Mesenchymal stem cell (in vitro differentiated cells and primary cell): ENCODE measurements around the gene PIR.
A peak's percentile ranks its signal among the peaks of the same experiment; 100 is the strongest.

ENCODE experiments used
- DNase-seq: peaks from one replicate; pipeline ENCODE4 v3.0.0-alpha.2; 2013
- H2AFZ ChIP-seq: one replicate; pipeline ENCODE4 v1.6.1; 2013; ENCODE audit warnings: low read depth, mild to moderate bottlenecking, control low read depth, inconsistent platforms, low read length, moderate library complexity
- H2AK5ac ChIP-seq: 2 replicates; pipeline ENCODE4 v1.6.1; 2013; ENCODE audit warnings: low read length, moderate library complexity, mild to moderate bottlenecking, inconsistent platforms; ENCODE audit not compliant: severe bottlenecking
- H2BK120ac ChIP-seq: one replicate; pipeline ENCODE4 v1.6.1; 2013; ENCODE audit warnings: low read depth, mild to moderate bottlenecking, inconsistent platforms, low read length, moderate library complexity
- H2BK12ac ChIP-seq, 2 experiments: one replicate each; pipeline ENCODE4 v1.6.1; 2013; ENCODE audit warnings: inconsistent platforms in 2 of 2, low read length in 2 of 2, mild to moderate bottlenecking in 2 of 2, moderate library complexity in 2 of 2, control low read depth in 1 of 2
- H2BK15ac ChIP-seq: one replicate; pipeline ENCODE4 v1.6.1; 2013; ENCODE audit warnings: mild to moderate bottlenecking, low read depth, inconsistent platforms; ENCODE audit not compliant: poor library complexity, severe bottlenecking
- H2BK5ac ChIP-seq: 2 replicates; pipeline ENCODE4 v1.6.1; 2013; ENCODE audit warnings: low read depth, mild to moderate bottlenecking, low read length, control low read depth, inconsistent platforms; ENCODE audit not compliant: poor library complexity, severe bottlenecking
- H3K14ac ChIP-seq, 2 experiments: one replicate each; pipeline ENCODE4 v1.6.1; 2013; ENCODE audit warnings: inconsistent platforms in 2 of 2, low read length in 2 of 2, control low read depth in 1 of 2, mild to moderate bottlenecking in 1 of 2, moderate library complexity in 1 of 2
- H3K18ac ChIP-seq, 2 experiments: one replicate each; pipeline ENCODE4 v1.6.1; 2013; ENCODE audit warnings: inconsistent platforms in 2 of 2, low read length in 2 of 2, control low read depth in 1 of 2, low read depth in 1 of 2, mild to moderate bottlenecking in 1 of 2
- H3K23ac ChIP-seq, 2 experiments: one replicate each; pipeline ENCODE4 v1.6.1; 2013; ENCODE audit warnings: inconsistent platforms in 2 of 2, low read length in 2 of 2, mild to moderate bottlenecking in 2 of 2, moderate library complexity in 2 of 2, control low read depth in 1 of 2
- H3K27ac ChIP-seq: 2 replicates; pipeline ENCODE4 v1.5.1; 2013; ENCODE audit warnings: mild to moderate bottlenecking, moderate library complexity, low read length, control low read depth, inconsistent platforms; ENCODE audit not compliant: poor library complexity, severe bottlenecking
- H3K27me3 ChIP-seq, 2 experiments: 2 replicates each; pipeline versions ENCODE4 v1.6.1 to v1.7.0; 2013; ENCODE audit warnings: low read length in 2 of 2, mild to moderate bottlenecking in 2 of 2, moderate library complexity in 2 of 2, control low read depth in 1 of 2, inconsistent platforms in 1 of 2; ENCODE audit not compliant: control insufficient read depth in 1 of 2, insufficient read depth in 1 of 2
- H3K36me3 ChIP-seq, 2 experiments: 2 replicates each; pipeline versions ENCODE4 v1.6.1 to v1.7.0; 2013; ENCODE audit warnings: low read length in 2 of 2, control low read depth in 1 of 2, inconsistent platforms in 1 of 2, low read depth in 1 of 2, mild to moderate bottlenecking in 1 of 2; ENCODE audit not compliant: insufficient read depth in 2 of 2, control insufficient read depth in 1 of 2
- H3K4ac ChIP-seq, 2 experiments: one replicate each; pipeline ENCODE4 v1.6.1; 2013; ENCODE audit warnings: inconsistent platforms in 2 of 2, low read length in 2 of 2, mild to moderate bottlenecking in 2 of 2, moderate library complexity in 2 of 2, control low read depth in 1 of 2, low read depth in 1 of 2
- H3K4me1 ChIP-seq: 2 replicates; pipeline ENCODE4 v1.6.1; 2013; ENCODE audit warnings: low read depth, low read length, control low read depth; ENCODE audit not compliant: control insufficient read depth, insufficient read depth
- H3K4me2 ChIP-seq: 2 replicates; pipeline ENCODE4 v1.6.1; 2013; ENCODE audit warnings: low read length, mild to moderate bottlenecking, inconsistent platforms; ENCODE audit not compliant: poor library complexity, severe bottlenecking
- H3K4me3 ChIP-seq, 2 experiments: 2 replicates each; pipeline versions ENCODE4 v1.5.1 to v1.7.0; 2013; ENCODE audit warnings: low read length in 2 of 2, mild to moderate bottlenecking in 2 of 2, control low read depth in 1 of 2, low read depth in 1 of 2; ENCODE audit not compliant: insufficient read depth in 1 of 2
- H3K79me1 ChIP-seq: replicated peaks from 2 replicates; pipeline ENCODE4 v1.6.1; 2013; ENCODE audit warnings: mild to moderate bottlenecking, control low read depth, low read length, inconsistent platforms; ENCODE audit not compliant: poor library complexity, severe bottlenecking
- H3K9ac ChIP-seq: 2 replicates; pipeline ENCODE4 v1.7.0; 2013; ENCODE audit warnings: mild to moderate bottlenecking, low read length, moderate library complexity
- H3K9me3 ChIP-seq: 2 replicates; pipeline ENCODE4 v1.7.0; 2013; ENCODE audit warnings: mild to moderate bottlenecking, low read length; ENCODE audit not compliant: control insufficient read depth
- H4K8ac ChIP-seq: one replicate; pipeline ENCODE4 v1.6.1; 2013; ENCODE audit warnings: inconsistent platforms, mild to moderate bottlenecking, low read length, moderate library complexity
- H4K91ac ChIP-seq: one replicate; pipeline ENCODE4 v1.6.1; 2013; ENCODE audit warnings: mild to moderate bottlenecking, low read length, inconsistent platforms
- WGBS: methylation state at CpG from one replicate; pipeline ENCODE4 v1.1.7; 2013; ENCODE audit warnings: mixed read lengths; 5-methylcytosine and 5-hydroxymethylcytosine counted together

PIR gene

GRCh38 chrX:15475486-15475885 is 17.6 kb downstream of the PIR start:
- H3K4me1 ChIP-seq: no peaks in the 10 kb centered on the region

GRCh38 chrX:15475021-15475420 is 18.1 kb downstream of the PIR start:
- Histone ChIP-seq H3K79me1 (no peaks in the 10 kb centered on the region), H3K9ac (peak overlapping the region; percentile 74), H3K27me3 (peaks cover 0 to 6% of the 10 kb centered on the region in 2 experiments), H3K9me3 (no peaks in the 10 kb centered on the region), H2AK5ac (no peak overlapping the region), H3K4me1 (no peaks in the 10 kb centered on the region), H3K23ac (no peak overlapping the region), H4K91ac (no peak overlapping the region), H3K14ac (no peak overlapping the region), H3K27ac (no peak overlapping the region), H3K4me2 (no peak overlapping the region), H2BK12ac (no peak overlapping the region), H3K36me3 (peaks cover 0 to 7% of the 10 kb centered on the region in 2 experiments), H3K18ac (no peak overlapping the region), H2BK5ac (no peak overlapping the region), H3K4me3 (no peak overlapping the region), H2BK120ac (no peak overlapping the region), H2BK15ac (no peak overlapping the region), H3K4ac (no peak overlapping the region), H4K8ac (no peak overlapping the region), H2AFZ (no peak overlapping the region)
- WGBS: 62% methylated on average over 1 of the region's 5 CpGs
- DNase-seq: no peak

More at GRCh38 chrX:15475486-15475885, 17.6 kb downstream of the PIR start:
- peak overlapping the region; percentile 74 for H3K9ac ChIP-seq
- H2AFZ ChIP-seq: no peak overlapping the region
- H3K4me2 ChIP-seq: no peak overlapping the region
- H4K8ac ChIP-seq: no peak overlapping the region
- no peak overlapping the region for H2BK15ac ChIP-seq
- H3K27me3 ChIP-seq: peaks cover 0 to 6% of the 10 kb centered on the region in 2 experiments
- H3K36me3 ChIP-seq: peaks cover 0 to 7% of the 10 kb centered on the region in 2 experiments
- H3K18ac ChIP-seq: no peak overlapping the region
- no peak overlapping the region for H2BK5ac ChIP-seq
- no peaks in the 10 kb centered on the region for H3K9me3 ChIP-seq
- H3K23ac ChIP-seq: no peak overlapping the region
- H3K27ac ChIP-seq: no peak overlapping the region
- WGBS: 100% methylated on average over 4 of the region's 4 CpGs
- H2BK12ac ChIP-seq: no peak overlapping the region
- H3K14ac ChIP-seq: no peak overlapping the region
- H3K79me1 ChIP-seq: no peaks in the 10 kb centered on the region
- no peak for DNase-seq
- H2AK5ac ChIP-seq: no peak overlapping the region
- no peak overlapping the region for H2BK120ac ChIP-seq
- no peak overlapping the region for H3K4me3 ChIP-seq
- H4K91ac ChIP-seq: no peak overlapping the region
- no peak overlapping the region for H3K4ac ChIP-seq

- Histone ChIP-seq H3K9me3 (no peaks in the 10 kb centered on the region), H2AFZ (no peak overlapping the region), H3K36me3 (peaks cover 0 to 7% of the 10 kb centered on the region in 2 experiments), H2AK5ac (no peak overlapping the region), H3K4me1 (no peaks in the 10 kb centered on the region), H4K91ac (no peak overlapping the region), H3K4me2 (no peak overlapping the region), H2BK12ac (no peak overlapping the region), H3K27ac (no peak overlapping the region), H3K9ac (peak overlapping the region; percentile 74), H3K14ac (no peak overlapping the region), H2BK15ac (no peak overlapping the region), H3K27me3 (peaks cover 0 to 6% of the 10 kb centered on the region in 2 experiments), H2BK5ac (no peak overlapping the region), H2BK120ac (no peak overlapping the region), H4K8ac (no peak overlapping the region), H3K18ac (no peak overlapping the region), H3K23ac (no peak overlapping the region), H3K4ac (no peak overlapping the region), H3K4me3 (no peak overlapping the region), H3K79me1 (no peaks in the 10 kb centered on the region)
- WGBS: 100% methylated on average over 3 of the region's 4 CpGs
- DNase-seq: no peak
These were observed 19.1 kb downstream of the PIR start for GRCh38 chrX:15474028-15474427.

- DNase-seq: no peak
- Histone ChIP-seq H3K4ac (no peak overlapping the region), H2BK12ac (no peak overlapping the region)
These were observed 20.6 kb downstream of the PIR start for GRCh38 chrX:15472531-15472930.

More at GRCh38 chrX:15472531-15472930, 20.6 kb downstream of the PIR start:
- Histone ChIP-seq H3K36me3 (no peaks in the 10 kb centered on the region), H3K14ac (no peak overlapping the region), H2BK120ac (no peak overlapping the region), H3K79me1 (no peaks in the 10 kb centered on the region), H3K4me3 (no peak overlapping the region), H4K8ac (no peak overlapping the region), H3K4me1 (no peaks in the 10 kb centered on the region), H3K9ac (no peak overlapping the region), H2BK5ac (no peak overlapping the region), H3K9me3 (no peaks in the 10 kb centered on the region), H3K4me2 (no peak overlapping the region), H2AK5ac (no peak overlapping the region), H2AFZ (no peak overlapping the region), H4K91ac (no peak overlapping the region), H3K27ac (no peak overlapping the region), H2BK15ac (no peak overlapping the region), H3K27me3 (peaks cover 0 to 3% of the 10 kb centered on the region in 2 experiments), H3K23ac (no peak overlapping the region), H3K18ac (no peak overlapping the region)
